Glutamatergic neuron (in vitro differentiated cells): ENCODE measurements around the gene SWI5. TPM values are rescaled to one million over a fixed set of nuclear protein-coding genes. Genes with fewer than 3 reads are reported as not detected.

ENCODE experiments used
- DNase-seq: peaks from one replicate; pipeline ENCODE4 v3.0.0; 2022
- H3K27ac Mint-ChIP-seq: one replicate; pipeline ENCODE4 v1.8.0; 2020; ENCODE audit warnings: mild to moderate bottlenecking, mixed read lengths, inconsistent platforms; ENCODE audit not compliant: unreplicated experiment
- H3K27me3 Mint-ChIP-seq: one replicate; pipeline ENCODE4 v1.8.0; 2020; ENCODE audit warnings: mild to moderate bottlenecking, moderate library complexity, mixed read lengths, inconsistent platforms; ENCODE audit not compliant: unreplicated experiment
- H3K36me3 Mint-ChIP-seq: one replicate; pipeline ENCODE4 v1.8.0; 2020; ENCODE audit warnings: mild to moderate bottlenecking, mixed read lengths, inconsistent platforms; ENCODE audit not compliant: unreplicated experiment
- H3K4me1 Mint-ChIP-seq: one replicate; pipeline ENCODE4 v1.8.0; 2020; ENCODE audit warnings: mild to moderate bottlenecking, low read depth, mixed read lengths, inconsistent platforms; ENCODE audit not compliant: unreplicated experiment
- H3K4me3 Mint-ChIP-seq: one replicate; pipeline ENCODE4 v1.8.0; 2020; ENCODE audit warnings: mild to moderate bottlenecking, mixed read lengths, inconsistent platforms; ENCODE audit not compliant: unreplicated experiment
- H3K9me3 Mint-ChIP-seq: one replicate; pipeline ENCODE4 v1.8.0; 2020; ENCODE audit warnings: mild to moderate bottlenecking, moderate library complexity, mixed read lengths, inconsistent platforms; ENCODE audit not compliant: unreplicated experiment
- CTCF ChIP-seq: fragments of 200-600 bp; sonication (generic); IDR thresholded peaks from one replicate; pipeline ENCODE4 v1.5.0; 2021; ENCODE audit not compliant: partially characterized antibody, unreplicated experiment
- total RNA-seq: library from RNA; stranded (reverse); fragmentation: NEBNext Ultra II Directional; extraction: Animal tissue kit (Norgen Biotek cat#: 25700); gene quantifications from one replicate; pipeline ENCODE4 v1.2.1, GENCODE V29; 2021; ENCODE audit not compliant: unreplicated experiment

Gene SWI5
- total RNA-seq, 1 donor from 2014 or later = 13.7 TPM

- peaks cover 22% of the 10 kb centered on the region for H3K27me3 Mint-ChIP-seq
- no peak overlapping the region for H3K4me3 Mint-ChIP-seq
- no peak for TF ChIP-seq CTCF
- peaks cover 9% of the 10 kb centered on the region for H3K36me3 Mint-ChIP-seq
- peaks cover 10% of the 10 kb centered on the region for H3K4me1 Mint-ChIP-seq
- H3K27ac Mint-ChIP-seq = no peak overlapping the region
- no peak for DNase-seq
- peaks cover 7% of the 10 kb centered on the region for H3K9me3 Mint-ChIP-seq
These were observed 17.8 kb upstream of the SWI5 start for GRCh38 chr9:128258326-128258725.

- no peak for TF ChIP-seq CTCF
- DNase-seq = no peak
- H3K4me3 Mint-ChIP-seq = no peak overlapping the region
- peaks cover 7% of the 10 kb centered on the region for H3K9me3 Mint-ChIP-seq
- H3K27me3 Mint-ChIP-seq = peaks cover 18% of the 10 kb centered on the region
- H3K36me3 Mint-ChIP-seq = peaks cover 9% of the 10 kb centered on the region
- H3K27ac Mint-ChIP-seq = peak overlapping the region; percentile 59
- peaks cover 10% of the 10 kb centered on the region for H3K4me1 Mint-ChIP-seq
These were observed 16.9 kb upstream of the SWI5 start for GRCh38 chr9:128259156-128259555.

- no peak overlapping the region for H3K4me3 Mint-ChIP-seq
- no peak for DNase-seq
- peaks cover 16% of the 10 kb centered on the region for H3K27me3 Mint-ChIP-seq
- no peak overlapping the region for H3K27ac Mint-ChIP-seq
- no peak for TF ChIP-seq CTCF
- H3K9me3 Mint-ChIP-seq = peaks cover 8% of the 10 kb centered on the region
- peaks cover 9% of the 10 kb centered on the region for H3K36me3 Mint-ChIP-seq
- H3K4me1 Mint-ChIP-seq = peaks cover 7% of the 10 kb centered on the region
These were observed 15.7 kb upstream of the SWI5 start for GRCh38 chr9:128260340-128260739.

GRCh38 chr9:128262687-128263086 lies 13.4 kb upstream of the SWI5 start:
- H3K27ac Mint-ChIP-seq = no peak overlapping the region
- peaks cover 13% of the 10 kb centered on the region for H3K27me3 Mint-ChIP-seq
- H3K4me3 Mint-ChIP-seq = no peak overlapping the region
- H3K36me3 Mint-ChIP-seq = peaks cover 9% of the 10 kb centered on the region
- H3K9me3 Mint-ChIP-seq = peaks cover 11% of the 10 kb centered on the region
- DNase-seq = no peak
- peaks cover 7% of the 10 kb centered on the region for H3K4me1 Mint-ChIP-seq
- TF ChIP-seq CTCF = no peak

DNA sequence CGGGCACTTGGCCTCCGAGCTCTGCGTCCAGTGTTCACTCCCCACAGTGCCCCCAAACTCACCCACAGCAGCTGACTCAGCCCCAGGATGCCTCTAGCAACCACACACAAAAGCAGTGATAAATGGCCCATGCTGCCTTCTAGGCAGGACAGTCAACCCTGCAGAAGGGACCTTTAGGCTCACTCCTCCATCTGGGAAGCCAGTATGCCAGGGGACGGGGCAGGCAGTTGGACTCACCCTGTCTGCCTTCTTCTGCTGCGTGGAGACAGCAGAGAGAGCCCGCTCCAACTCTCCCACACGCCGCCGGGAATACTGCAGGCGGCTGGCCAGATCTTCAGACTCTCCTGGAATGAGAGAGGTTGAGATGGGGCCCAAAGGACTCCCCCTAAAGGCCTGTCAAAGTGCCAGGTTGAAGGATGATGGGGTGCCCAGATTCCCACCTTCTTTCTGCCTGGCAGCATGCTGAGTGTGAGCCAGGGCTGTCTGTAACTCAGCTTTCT lies 10.7 kb upstream of the SWI5 start:
- H3K4me3 Mint-ChIP-seq = no peak overlapping the region
- peaks cover 9% of the 10 kb centered on the region for H3K36me3 Mint-ChIP-seq
- TF ChIP-seq CTCF = no peak
- H3K4me1 Mint-ChIP-seq = peaks cover 7% of the 10 kb centered on the region
- H3K9me3 Mint-ChIP-seq = peaks cover 9% of the 10 kb centered on the region
- no peak overlapping the region for H3K27ac Mint-ChIP-seq
- DNase-seq = no peak
- H3K27me3 Mint-ChIP-seq = peaks cover 10% of the 10 kb centered on the region
